SH-SY5Y (cell line): ENCODE measurements around the gene EDC4.

Experiments
- GATA2 ChIP-seq: IDR thresholded peaks from 2 replicates; pipeline ENCODE4 v1.6.1; 2011; ENCODE audit warnings: mild to moderate bottlenecking, low read depth, low read length
- GATA3 ChIP-seq: IDR thresholded peaks from 2 replicates; pipeline ENCODE4 v1.6.1; 2011; ENCODE audit warnings: low read depth, mild to moderate bottlenecking, low read length, moderate library complexity

- TF ChIP-seq GATA2 (no peak), GATA3 (no peak)
These were observed 45.0 kb downstream of the EDC4 start for GRCh38 chr16:67917852-67918236.
